CD4-positive, alpha-beta memory T cell (primary cell): ENCODE results near the gene TEAD1. TPM values are rescaled to one million over a fixed set of nuclear protein-coding genes. Genes with fewer than 3 reads are reported as not detected.

ENCODE experiments used
- CTCF ChIA-PET: fragments of 350-600 bp; sonication (Branson Sonifier 250); formaldehyde crosslinking; loops from one replicate; lab custom pipeline; 2021; ENCODE audit warnings: inconsistent platforms; ENCODE audit not compliant: partially characterized antibody; lab: Charles Lee
- POLR2A ChIA-PET: fragments of 350-600 bp; sonication (Branson Sonifier 250); formaldehyde crosslinking; loops from one replicate; lab custom pipeline; 2021; ENCODE audit not compliant: partially characterized antibody; lab: Charles Lee
- DNase-seq, 5 donors: peaks; one replicate each; pipeline versions ENCODE4 v3.0.0 to v3.0.0-alpha.2; 2020 to 2022; ENCODE audit warnings: mixed read lengths in 1 of 5
- H3K27ac ChIP-seq: one replicate; pipeline ENCODE4 v1.7.0; 2013; ENCODE audit warnings: low read depth, low read length
- H3K27me3 ChIP-seq: 2 replicates; pipeline ENCODE4 v1.7.0; 2013; ENCODE audit warnings: mild to moderate bottlenecking, low read length, moderate library complexity; ENCODE audit not compliant: insufficient read depth
- H3K36me3 ChIP-seq: 2 replicates; pipeline ENCODE4 v1.7.0; 2013; ENCODE audit warnings: mild to moderate bottlenecking, low read length, moderate library complexity; ENCODE audit not compliant: insufficient read depth
- H3K4me1 ChIP-seq: 2 replicates; pipeline ENCODE4 v1.7.0; 2013; ENCODE audit warnings: mild to moderate bottlenecking, low read length, moderate library complexity; ENCODE audit not compliant: insufficient read depth
- H3K4me3 ChIP-seq, 2 donors: one replicate each; pipeline ENCODE4 v1.7.0; 2013; ENCODE audit warnings: low read length in 2 of 2, mild to moderate bottlenecking in 1 of 2
- H3K9me3 ChIP-seq, 2 donors: one replicate each; pipeline ENCODE4 v1.7.0; 2013; ENCODE audit warnings: low read length in 2 of 2, control low read depth in 1 of 2; ENCODE audit not compliant: control insufficient read depth in 1 of 2
- H3K27ac Mint-ChIP-seq, 7 donors: one replicate each; pipeline ENCODE4 v1.8.0; 2020 to 2021; ENCODE audit warnings: mixed read lengths in 7 of 7, mild to moderate bottlenecking in 6 of 7, inconsistent platforms in 3 of 7, moderate library complexity in 3 of 7
- H3K27me3 Mint-ChIP-seq, 2 donors: one replicate each; pipeline ENCODE4 v1.8.0; 2020 to 2021; ENCODE audit warnings: mixed read lengths in 2 of 2
- H3K36me3 Mint-ChIP-seq, 2 donors: one replicate each; pipeline ENCODE4 v1.8.0; 2020 to 2021; ENCODE audit warnings: mixed read lengths in 2 of 2, inconsistent platforms in 1 of 2, mild to moderate bottlenecking in 1 of 2
- H3K4me1 Mint-ChIP-seq, 4 donors: one replicate each; pipeline ENCODE4 v1.8.0; 2020 to 2021; ENCODE audit warnings: mixed read lengths in 4 of 4, mild to moderate bottlenecking in 1 of 4
- H3K4me3 Mint-ChIP-seq, 8 donors: one replicate each; pipeline ENCODE4 v1.8.0; 2020 to 2021; ENCODE audit warnings: mixed read lengths in 8 of 8, mild to moderate bottlenecking in 7 of 8, moderate library complexity in 6 of 8, inconsistent platforms in 3 of 8
- H3K9me3 Mint-ChIP-seq, 8 donors: one replicate each; pipeline ENCODE4 v1.8.0; 2020 to 2021; ENCODE audit warnings: mixed read lengths in 8 of 8, mild to moderate bottlenecking in 5 of 8, inconsistent platforms in 3 of 8, moderate library complexity in 1 of 8
- intact Hi-C: fragments of 100-400 bp; cut with micrococcal nuclease; formaldehyde crosslinking; loops from one replicate; pipeline ENCODE4 v1.15.1; 2023
- polyA plus RNA-seq, 2 donors: library from polyadenylated mRNA; unstranded; fragments of 300-500 nt; fragmentation: Illumina TruSeq; gene quantifications; one replicate each; pipeline ENCODE4 v1.2.3, GENCODE V29; 2021
- total RNA-seq, 2 experiments: library from RNA; stranded (reverse); gene quantifications; one replicate each; pipeline ENCODE4 v1.2.3, GENCODE V29; 2021

The TEAD1 gene
- total and polyA plus RNA-seq, 4 experiments from 2014 or later, result 0.15 to 1.1 (median 0.52) TPM; not detected in 1

DNA sequence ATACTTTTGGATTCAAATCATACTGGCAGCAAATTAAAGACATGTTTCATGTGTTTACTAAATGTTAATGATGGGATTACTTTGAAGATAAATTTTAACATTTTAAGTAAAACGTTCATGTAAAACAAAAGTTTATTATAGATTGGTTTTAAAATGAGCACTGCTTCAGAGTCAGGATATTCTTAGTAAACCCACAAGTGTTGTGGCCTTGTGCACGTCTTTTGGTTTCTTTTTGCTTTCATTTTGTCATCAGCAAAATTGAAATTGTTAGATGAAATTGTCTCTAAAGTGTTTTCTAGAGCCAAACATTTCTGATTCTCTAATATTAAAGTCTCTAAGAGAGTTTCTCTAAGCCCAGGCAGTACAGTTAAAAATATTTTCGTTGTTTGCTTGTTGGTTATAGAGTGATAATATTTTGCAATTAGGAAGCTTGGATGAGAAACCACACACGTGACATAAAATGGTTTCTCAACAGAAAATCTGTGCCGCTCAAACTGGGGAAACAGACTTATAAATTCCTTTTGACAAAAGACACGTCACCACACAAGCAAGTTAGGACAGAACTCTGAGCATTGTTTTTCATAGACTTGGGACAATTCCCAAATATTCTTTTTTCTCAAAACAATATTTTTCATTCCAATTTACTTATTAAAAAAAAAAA, 164.4 kb downstream of the TEAD1 start:
- POLR2A ChIA-PET, result no interaction called here
- intact Hi-C loops, result no loop called here

GRCh38 chr11:12840871-12841660, 166.8 kb downstream of the TEAD1 start:
- no peak for DNase-seq
- no peak overlapping the region for H3K27ac Mint-ChIP-seq
- H3K4me1 Mint-ChIP-seq, result peaks cover 6 to 14% (median 7%) of the 10 kb centered on the region in 4 donors
- H3K36me3 Mint-ChIP-seq, result no peaks in the 10 kb centered on the region
- POLR2A ChIA-PET, result no interaction called here
- H3K9me3 ChIP-seq, result no peaks in the 10 kb centered on the region
- H3K4me3 Mint-ChIP-seq, result no peak overlapping the region
- H3K27me3 Mint-ChIP-seq, result peaks cover 8 to 9% of the 10 kb centered on the region in 2 donors
- no peaks in the 10 kb centered on the region for H3K27me3 ChIP-seq
- no peak overlapping the region for H3K4me3 ChIP-seq
- H3K27ac ChIP-seq, result no peak overlapping the region
- intact Hi-C loops, result no loop called here
- peaks cover 0 to 4% (median 0%) of the 10 kb centered on the region in 8 donors for H3K9me3 Mint-ChIP-seq
- peaks cover 5% of the 10 kb centered on the region for H3K4me1 ChIP-seq
- H3K36me3 ChIP-seq, result no peaks in the 10 kb centered on the region
- CTCF ChIA-PET, result interaction anchor here (1.3 to 1.5 kb wide), 2 partner anchors 42 to 48 kb away, joined by 3 read pairs; no protein-coding TSS in a partner anchor

More for the DNA sequence above, 164.4 kb downstream of the TEAD1 start:
- Histone ChIP-seq H3K4me3 (no peak overlapping the region), H3K9me3 (no peaks in the 10 kb centered on the region), H3K4me1 (peaks cover 5% of the 10 kb centered on the region), H3K27ac (no peak overlapping the region), H3K27me3 (no peaks in the 10 kb centered on the region), H3K36me3 (no peaks in the 10 kb centered on the region)
- Mint-ChIP-seq H3K9me3 (peaks cover 0 to 4% (median 0%) of the 10 kb centered on the region in 8 donors), H3K27ac (no peak overlapping the region), H3K4me1 (peaks cover 6 to 14% (median 7%) of the 10 kb centered on the region in 4 donors), H3K36me3 (no peaks in the 10 kb centered on the region), H3K4me3 (no peak overlapping the region), H3K27me3 (peaks cover 20 to 23% of the 10 kb centered on the region in 2 donors)
- CTCF ChIA-PET, result no interaction called here
- DNase-seq, result no peak

DNA sequence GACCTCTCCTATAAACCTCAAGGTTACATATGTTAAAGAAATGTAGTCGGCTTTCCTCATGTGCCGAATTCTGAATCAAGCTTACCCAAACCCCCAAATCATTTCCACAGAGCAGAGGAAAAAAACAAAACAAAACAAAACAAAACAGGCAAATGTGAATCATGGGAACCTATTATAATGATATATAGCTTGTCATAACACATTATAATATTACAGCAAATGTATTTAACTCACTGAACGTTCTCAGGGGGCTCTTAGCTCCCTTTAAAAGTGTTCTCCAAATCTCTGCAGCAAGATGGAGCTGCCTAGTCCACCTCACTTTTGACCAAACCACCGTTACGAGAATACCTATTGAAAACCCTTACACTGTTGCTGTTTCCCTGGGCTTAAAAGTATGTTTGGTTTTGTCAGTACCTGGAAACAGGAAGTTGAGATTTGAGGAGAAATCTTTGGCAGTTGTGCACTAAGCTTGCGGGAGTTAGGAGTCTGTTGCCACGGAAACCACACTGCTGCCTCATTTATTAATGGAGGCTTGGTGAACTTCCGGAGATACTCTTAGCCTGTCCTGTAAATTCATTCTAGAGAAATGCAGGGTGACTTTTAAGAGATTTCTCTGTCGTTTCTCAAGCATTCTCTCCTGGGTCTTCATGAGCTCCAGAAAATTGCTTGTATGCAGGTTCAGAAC, 167.9 kb downstream of the TEAD1 start:
- Histone ChIP-seq H3K27me3 (no peaks in the 10 kb centered on the region), H3K9me3 (no peaks in the 10 kb centered on the region), H3K4me3 (no peak overlapping the region), H3K27ac (no peak overlapping the region), H3K4me1 (peaks cover 5% of the 10 kb centered on the region), H3K36me3 (no peaks in the 10 kb centered on the region)
- no peak for DNase-seq
- ChIA-PET CTCF (interaction anchor here (1.3 kb wide), 1 partner anchor 47 kb away, joined by 3 read pairs; no protein-coding TSS in a partner anchor), POLR2A (no interaction called here)
- no peaks in the 10 kb centered on the region for H3K36me3 Mint-ChIP-seq
- peaks cover 6 to 14% (median 7%) of the 10 kb centered on the region in 4 donors for H3K4me1 Mint-ChIP-seq
- intact Hi-C loops, result no loop called here
- peak overlapping the region in 1 of 8 donors; percentile 4 for H3K4me3 Mint-ChIP-seq
- no peak overlapping the region for H3K27ac Mint-ChIP-seq
- peaks cover 12 to 13% of the 10 kb centered on the region in 2 donors for H3K27me3 Mint-ChIP-seq
- H3K9me3 Mint-ChIP-seq, result peaks cover 0 to 4% (median 0%) of the 10 kb centered on the region in 8 donors

DNA sequence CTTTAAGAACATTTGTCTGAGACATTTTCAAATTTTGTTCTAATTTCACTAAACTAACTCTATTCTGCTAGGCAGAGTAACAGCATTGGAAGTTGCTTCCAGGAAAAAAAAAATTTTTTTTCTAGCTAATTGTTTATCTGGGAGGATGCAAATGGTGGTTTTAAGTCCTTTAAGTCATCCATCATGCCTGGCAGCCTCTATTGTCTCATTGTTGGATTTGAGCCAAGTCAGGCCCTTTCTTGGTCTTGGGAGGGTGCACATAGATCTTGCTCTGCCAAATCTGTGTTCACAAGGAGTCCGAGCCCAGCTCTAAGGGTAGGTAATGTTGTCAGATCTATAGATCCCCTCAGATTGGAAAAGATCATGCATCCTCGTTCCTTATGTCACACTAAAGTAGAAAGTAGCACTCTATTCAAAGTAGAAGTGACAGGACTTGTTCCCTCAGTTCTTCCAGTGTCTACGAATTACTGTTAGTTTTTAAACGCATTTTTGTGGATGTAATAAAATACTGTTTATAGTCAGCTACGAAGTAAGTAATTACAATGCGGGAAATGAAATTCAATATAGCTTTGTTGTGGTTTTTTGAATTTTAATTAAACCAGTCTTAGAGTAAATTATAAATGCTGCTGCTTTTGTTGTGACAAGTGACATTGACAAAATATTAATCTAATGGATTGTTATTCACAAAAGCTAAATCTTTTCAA, 168.9 kb downstream of the TEAD1 start:
- POLR2A ChIA-PET, result no interaction called here
- H3K4me1 Mint-ChIP-seq, result peaks cover 6 to 14% (median 7%) of the 10 kb centered on the region in 4 donors
- peaks cover 0 to 4% (median 0%) of the 10 kb centered on the region in 8 donors for H3K9me3 Mint-ChIP-seq
- H3K27ac ChIP-seq, result no peak overlapping the region
- no peak overlapping the region for H3K4me3 ChIP-seq
- H3K27me3 Mint-ChIP-seq, result peaks cover 13 to 14% of the 10 kb centered on the region in 2 donors
- intact Hi-C loops, result no loop called here
- CTCF ChIA-PET, result interaction anchor here (1.0 kb wide), 1 partner anchor 42 kb away, joined by 4 read pairs; no protein-coding TSS in a partner anchor
- no peaks in the 10 kb centered on the region for H3K9me3 ChIP-seq
- H3K27me3 ChIP-seq, result no peaks in the 10 kb centered on the region
- no peak overlapping the region for H3K4me3 Mint-ChIP-seq
- no peak overlapping the region for H3K27ac Mint-ChIP-seq
- no peaks in the 10 kb centered on the region for H3K36me3 Mint-ChIP-seq
- H3K4me1 ChIP-seq, result peaks cover 5% of the 10 kb centered on the region
- no peak for DNase-seq
- H3K36me3 ChIP-seq, result no peaks in the 10 kb centered on the region

GRCh38 chr11:12845163-12845562, 170.9 kb downstream of the TEAD1 start:
- Mint-ChIP-seq H3K4me3 (no peak overlapping the region), H3K9me3 (peaks cover 0 to 1% (median 0%) of the 10 kb centered on the region in 8 donors), H3K27me3 (peaks cover 11 to 16% of the 10 kb centered on the region in 2 donors), H3K4me1 (peaks cover 3 to 14% (median 7%) of the 10 kb centered on the region in 4 donors), H3K36me3 (no peaks in the 10 kb centered on the region), H3K27ac (no peak overlapping the region)
- no peak for DNase-seq
- intact Hi-C loops, result no loop called here
- H3K9me3 ChIP-seq, result no peaks in the 10 kb centered on the region
- ChIA-PET POLR2A (no interaction called here), CTCF (interaction anchor here (0.9 kb wide), 1 partner anchor 8 kb away, joined by 3 read pairs; no protein-coding TSS in a partner anchor)
- no peak overlapping the region for H3K4me3 ChIP-seq
- no peaks in the 10 kb centered on the region for H3K27me3 ChIP-seq
- H3K27ac ChIP-seq, result no peak overlapping the region
- no peaks in the 10 kb centered on the region for H3K36me3 ChIP-seq
- peaks cover 5% of the 10 kb centered on the region for H3K4me1 ChIP-seq

DNA sequence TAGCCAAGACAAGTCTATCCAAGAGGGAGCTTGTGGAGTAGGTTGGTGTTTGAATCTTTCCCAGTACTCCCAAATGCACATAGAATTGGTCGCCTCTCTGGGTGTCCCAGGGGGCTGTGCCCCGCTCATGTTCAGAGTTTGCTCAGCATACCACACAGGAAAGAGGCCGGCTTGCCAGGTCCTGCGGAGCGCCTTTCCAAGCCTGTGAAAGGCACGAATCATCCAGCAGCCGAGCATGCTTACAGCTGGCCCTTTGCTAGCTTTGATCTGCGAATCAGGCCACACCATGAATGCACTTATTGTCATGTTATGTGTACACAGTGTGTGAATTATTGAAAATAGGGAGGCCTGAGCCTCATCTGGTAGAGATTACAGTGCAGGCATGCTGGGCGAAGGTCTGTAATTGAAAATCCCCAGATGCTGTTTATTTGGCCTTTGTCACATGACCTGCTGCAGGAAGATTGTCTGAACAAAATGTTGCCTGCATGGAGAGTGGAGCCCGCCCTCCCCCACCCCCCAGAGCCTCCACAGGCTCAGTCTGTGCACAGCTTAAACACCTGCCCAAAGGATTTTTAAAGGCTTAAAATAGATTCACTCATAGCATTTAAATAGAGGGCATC, 171.6 kb downstream of the TEAD1 start:
- no peak for DNase-seq
- no peaks in the 10 kb centered on the region for H3K27me3 ChIP-seq
- Mint-ChIP-seq H3K27ac (no peak overlapping the region), H3K36me3 (no peaks in the 10 kb centered on the region), H3K4me3 (no peak overlapping the region), H3K27me3 (peaks cover 12 to 14% of the 10 kb centered on the region in 2 donors), H3K9me3 (no peaks in the 10 kb centered on the region), H3K4me1 (peaks cover 3 to 14% (median 7%) of the 10 kb centered on the region in 4 donors)
- POLR2A ChIA-PET, result no interaction called here
- no peak overlapping the region for H3K27ac ChIP-seq
- CTCF ChIA-PET, result no interaction called here
- intact Hi-C loops, result no loop called here
- no peak overlapping the region for H3K4me3 ChIP-seq
- peaks cover 5% of the 10 kb centered on the region for H3K4me1 ChIP-seq
- H3K9me3 ChIP-seq, result no peaks in the 10 kb centered on the region
- H3K36me3 ChIP-seq, result no peaks in the 10 kb centered on the region
